Bone marrow (tissue), 2 donors: ENCODE measurements around the gene ARHGAP40.

ENCODE experiments used
- DNase-seq, 2 donors: peaks; one replicate each; lab custom pipeline; 2025; lab: John Stamatoyannopoulos, UW

The ARHGAP40 gene

GRCh38 chr20:38617011-38617829 is 15.6 kb downstream of the ARHGAP40 start:
- DNase-seq, result no peak

GRCh38 chr20:38617830-38618196 is 16.2 kb downstream of the ARHGAP40 start:
- DNase-seq, result no peak

GRCh38 chr20:38620441-38620840 is 18.8 kb downstream of the ARHGAP40 start:
- no peak for DNase-seq

- DNase-seq, result no peak
These were observed 21.5 kb downstream of the ARHGAP40 start for GRCh38 chr20:38623061-38623460.

GRCh38 chr20:38624084-38624483 is 22.5 kb downstream of the ARHGAP40 start:
- no peak for DNase-seq

- DNase-seq, result no peak
These were observed 24.3 kb downstream of the ARHGAP40 start for GRCh38 chr20:38625896-38626295.

GRCh38 chr20:38626921-38627659 is 25.5 kb downstream of the ARHGAP40 start:
- no peak for DNase-seq

- DNase-seq, result no peak
These were observed 27.2 kb downstream of the ARHGAP40 start for GRCh38 chr20:38628580-38629470.

- DNase-seq, result no peak
These were observed 28.4 kb downstream of the ARHGAP40 start for GRCh38 chr20:38629979-38630378.

- no peak for DNase-seq
These were observed 29.1 kb downstream of the ARHGAP40 start for GRCh38 chr20:38630727-38631126.

- DNase-seq, result no peak
These were observed 29.8 kb downstream of the ARHGAP40 start for GRCh38 chr20:38631155-38632022.

- peak; percentile 6 to 20 for DNase-seq
These were observed 32.0 kb downstream of the ARHGAP40 start for GRCh38 chr20:38633577-38634093.

- no peak for DNase-seq
These were observed 34.2 kb downstream of the ARHGAP40 start for GRCh38 chr20:38635721-38636288.

GRCh38 chr20:38640521-38640920 is 38.9 kb downstream of the ARHGAP40 start:
- DNase-seq, result no peak

GRCh38 chr20:38642498-38642897 is 40.9 kb downstream of the ARHGAP40 start:
- no peak for DNase-seq

- no peak for DNase-seq
These were observed 43.1 kb downstream of the ARHGAP40 start for GRCh38 chr20:38644588-38645260.

- DNase-seq, result no peak
These were observed 43.7 kb downstream of the ARHGAP40 start for GRCh38 chr20:38645351-38645750.

GRCh38 chr20:38645980-38646858 is 44.6 kb downstream of the ARHGAP40 start:
- peak; percentile 72 for DNase-seq

- DNase-seq, result no peak
These were observed 47.8 kb downstream of the ARHGAP40 start for GRCh38 chr20:38649275-38649891.
